ENCODE data around the gene MYO5A. TPM values are rescaled to one million over a fixed set of nuclear protein-coding genes. Genes with fewer than 3 reads are reported as not detected.
A peak's percentile ranks its signal among the peaks of the same experiment; 100 is the strongest.

Gene MYO5A
- total and polyA plus RNA-seq, 9 of the 15 experiments (the other 6 are each of a cell fraction or from before 2014, with no cell fraction given), result 0.03 to 0.82 (median 0.40) TPM

DNA sequence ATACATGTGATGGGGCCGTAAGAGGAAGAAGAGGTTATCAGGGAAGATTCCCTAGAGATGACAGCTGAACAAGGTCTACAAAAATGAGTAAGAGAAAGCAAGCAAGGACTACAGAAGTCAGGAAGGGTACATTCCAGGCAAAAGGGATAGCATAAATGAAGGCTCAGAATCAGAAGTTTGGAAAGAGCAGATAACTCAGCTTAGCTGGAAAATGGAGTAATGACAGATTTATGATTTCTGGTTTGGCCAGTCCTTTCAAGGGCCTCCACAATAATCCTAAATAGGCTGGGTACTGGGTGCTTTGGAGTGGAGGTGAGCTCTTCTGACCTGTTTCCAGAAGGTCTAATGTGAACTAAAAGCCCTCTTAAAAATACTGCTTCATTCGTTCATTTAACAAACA lies 110.7 kb downstream of the MYO5A start (continued):
- TF ChIP-seq, protein P1, sequence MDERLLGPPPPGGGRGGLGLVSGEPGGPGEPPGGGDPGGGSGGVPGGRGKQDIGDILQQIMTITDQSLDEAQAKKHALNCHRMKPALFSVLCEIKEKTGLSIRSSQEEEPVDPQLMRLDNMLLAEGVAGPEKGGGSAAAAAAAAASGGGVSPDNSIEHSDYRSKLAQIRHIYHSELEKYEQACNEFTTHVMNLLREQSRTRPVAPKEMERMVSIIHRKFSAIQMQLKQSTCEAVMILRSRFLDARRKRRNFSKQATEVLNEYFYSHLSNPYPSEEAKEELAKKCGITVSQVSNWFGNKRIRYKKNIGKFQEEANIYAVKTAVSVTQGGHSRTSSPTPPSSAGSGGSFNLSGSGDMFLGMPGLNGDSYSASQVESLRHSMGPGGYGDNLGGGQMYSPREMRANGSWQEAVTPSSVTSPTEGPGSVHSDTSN (CRISPR knock-in tag; IDR thresholded peaks at IDR 0.05; ENCODE audit: low read depth), result no peak
- TF ChIP-seq, protein P1 (tag; conservative IDR thresholded peaks at IDR 0.05; ENCODE audit: low read depth), result peak; percentile 94

DNA sequence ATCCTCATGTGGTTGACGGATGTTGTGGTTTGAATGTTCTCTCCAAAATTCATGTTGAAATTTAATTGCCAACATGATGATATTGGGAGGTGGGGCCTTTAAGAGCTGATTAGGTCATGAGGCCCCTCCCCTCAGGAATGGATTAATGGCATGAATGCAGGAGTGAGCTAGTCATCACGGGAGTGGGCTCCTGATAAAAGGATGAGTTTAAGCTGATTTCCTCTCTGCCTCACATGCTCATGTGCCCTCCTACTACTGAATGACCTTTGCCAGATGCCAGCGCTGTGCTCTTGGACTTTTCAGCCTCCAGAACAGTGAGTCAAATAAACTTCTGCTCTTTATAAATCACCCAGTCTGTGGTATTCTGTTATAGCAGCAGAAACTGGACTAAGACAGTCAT lies 111.2 kb downstream of the MYO5A start:
- Histone ChIP-seq H3K4me3 (no peak overlapping the region), H3K27me3 (ENCODE audit: control insufficient read depth in 2 of 2, insufficient read depth in 2 of 2, low read length in 2 of 2) (no peaks in the 10 kb centered on the region), H3K9me3 (replicated peaks; ENCODE audit: control insufficient read depth, insufficient read depth, low read depth, low read length) (no peaks in the 10 kb centered on the region), H4K20me1 (replicated peaks; ENCODE audit: control insufficient read depth, insufficient read depth, low read length) (no peaks in the 10 kb centered on the region), H3K27ac (ENCODE audit: extremely low read depth, low read depth, low read length) (no peak overlapping the region), H3K9ac (ENCODE audit: insufficient read depth in 1 of 2, low read depth in 2 of 2, low read length in 2 of 2) (no peak overlapping the region), H3K79me2 (ENCODE audit: control insufficient read depth, insufficient read depth, low read length) (no peaks in the 10 kb centered on the region), H2AFZ (ENCODE audit: low read depth, low read length) (no peak overlapping the region), H3K9me1 (ENCODE audit: control insufficient read depth, insufficient read depth, low read length) (no peaks in the 10 kb centered on the region), H3K36me3 (ENCODE audit: control insufficient read depth, insufficient read depth, low read length) (no peaks in the 10 kb centered on the region), H3K4me2 (ENCODE audit: insufficient read depth, low read length) (no peak overlapping the region), H3K4me1 (replicated peaks in 1 of 2; ENCODE audit: control insufficient read depth in 2 of 2, insufficient read depth in 2 of 2, low read length in 2 of 2) (no peaks in the 10 kb centered on the region)
- no peak for FAIRE-seq
- no TSS peak for BruUV-seq (replicated peaks)
- intact Hi-C loops (cut with micrococcal nuclease), result no loop called here
- DNase-seq (ENCODE audit: extremely low read depth in 1 of 4, low spot score in 3 of 4), result no peak
- in situ Hi-C loops (cut with MboI), result no loop called here
- CTCF ChIA-PET (ENCODE audit: low intra/inter-chr PET ratio), result no interaction called here
- POLR2A ChIA-PET, result interaction anchor here (1.2 kb wide), 1 partner anchor 11 kb away, joined by 3 read pairs; no protein-coding TSS in a partner anchor
- WGBS (ENCODE audit: insufficient coverage, low coverage, missing lambda C conversion rate), result 0% methylated on average over 3 of the region's 3 CpGs
- ATAC-seq, result no peak
- no peak for TF ChIP-seq ZNF124 (CRISPR knock-in tag; IDR thresholded peaks at IDR 0.05)
- no peak for TF ChIP-seq BHLHE40 (IDR thresholded peaks at IDR 0.05; ENCODE audit: low read length)
- TF ChIP-seq SMC3 (conservative IDR thresholded peaks at IDR 0.05; ENCODE audit: insufficient read depth, low read depth, low read length), result no peak
- TF ChIP-seq CSDE1 (IDR thresholded peaks at IDR 0.05), result no peak
- TF ChIP-seq, protein P2, sequence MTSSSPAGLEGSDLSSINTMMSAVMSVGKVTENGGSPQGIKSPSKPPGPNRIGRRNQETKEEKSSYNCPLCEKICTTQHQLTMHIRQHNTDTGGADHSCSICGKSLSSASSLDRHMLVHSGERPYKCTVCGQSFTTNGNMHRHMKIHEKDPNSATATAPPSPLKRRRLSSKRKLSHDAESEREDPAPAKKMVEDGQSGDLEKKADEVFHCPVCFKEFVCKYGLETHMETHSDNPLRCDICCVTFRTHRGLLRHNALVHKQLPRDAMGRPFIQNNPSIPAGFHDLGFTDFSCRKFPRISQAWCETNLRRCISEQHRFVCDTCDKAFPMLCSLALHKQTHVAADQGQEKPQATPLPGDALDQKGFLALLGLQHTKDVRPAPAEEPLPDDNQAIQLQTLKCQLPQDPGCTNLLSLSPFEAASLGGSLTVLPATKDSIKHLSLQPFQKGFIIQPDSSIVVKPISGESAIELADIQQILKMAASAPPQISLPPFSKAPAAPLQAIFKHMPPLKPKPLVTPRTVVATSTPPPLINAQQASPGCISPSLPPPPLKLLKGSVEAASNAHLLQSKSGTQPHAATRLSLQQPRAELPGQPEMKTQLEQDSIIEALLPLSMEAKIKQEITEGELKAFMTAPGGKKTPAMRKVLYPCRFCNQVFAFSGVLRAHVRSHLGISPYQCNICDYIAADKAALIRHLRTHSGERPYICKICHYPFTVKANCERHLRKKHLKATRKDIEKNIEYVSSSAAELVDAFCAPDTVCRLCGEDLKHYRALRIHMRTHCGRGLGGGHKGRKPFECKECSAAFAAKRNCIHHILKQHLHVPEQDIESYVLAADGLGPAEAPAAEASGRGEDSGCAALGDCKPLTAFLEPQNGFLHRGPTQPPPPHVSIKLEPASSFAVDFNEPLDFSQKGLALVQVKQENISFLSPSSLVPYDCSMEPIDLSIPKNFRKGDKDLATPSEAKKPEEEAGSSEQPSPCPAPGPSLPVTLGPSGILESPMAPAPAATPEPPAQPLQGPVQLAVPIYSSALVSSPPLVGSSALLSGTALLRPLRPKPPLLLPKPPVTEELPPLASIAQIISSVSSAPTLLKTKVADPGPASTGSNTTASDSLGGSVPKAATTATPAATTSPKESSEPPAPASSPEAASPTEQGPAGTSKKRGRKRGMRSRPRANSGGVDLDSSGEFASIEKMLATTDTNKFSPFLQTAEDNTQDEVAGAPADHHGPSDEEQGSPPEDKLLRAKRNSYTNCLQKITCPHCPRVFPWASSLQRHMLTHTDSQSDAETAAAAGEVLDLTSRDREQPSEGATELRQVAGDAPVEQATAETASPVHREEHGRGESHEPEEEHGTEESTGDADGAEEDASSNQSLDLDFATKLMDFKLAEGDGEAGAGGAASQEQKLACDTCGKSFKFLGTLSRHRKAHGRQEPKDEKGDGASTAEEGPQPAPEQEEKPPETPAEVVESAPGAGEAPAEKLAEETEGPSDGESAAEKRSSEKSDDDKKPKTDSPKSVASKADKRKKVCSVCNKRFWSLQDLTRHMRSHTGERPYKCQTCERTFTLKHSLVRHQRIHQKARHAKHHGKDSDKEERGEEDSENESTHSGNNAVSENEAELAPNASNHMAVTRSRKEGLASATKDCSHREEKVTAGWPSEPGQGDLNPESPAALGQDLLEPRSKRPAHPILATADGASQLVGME (CRISPR knock-in tag; IDR thresholded peaks at IDR 0.05), result no peak
- TF ChIP-seq, protein P3, sequence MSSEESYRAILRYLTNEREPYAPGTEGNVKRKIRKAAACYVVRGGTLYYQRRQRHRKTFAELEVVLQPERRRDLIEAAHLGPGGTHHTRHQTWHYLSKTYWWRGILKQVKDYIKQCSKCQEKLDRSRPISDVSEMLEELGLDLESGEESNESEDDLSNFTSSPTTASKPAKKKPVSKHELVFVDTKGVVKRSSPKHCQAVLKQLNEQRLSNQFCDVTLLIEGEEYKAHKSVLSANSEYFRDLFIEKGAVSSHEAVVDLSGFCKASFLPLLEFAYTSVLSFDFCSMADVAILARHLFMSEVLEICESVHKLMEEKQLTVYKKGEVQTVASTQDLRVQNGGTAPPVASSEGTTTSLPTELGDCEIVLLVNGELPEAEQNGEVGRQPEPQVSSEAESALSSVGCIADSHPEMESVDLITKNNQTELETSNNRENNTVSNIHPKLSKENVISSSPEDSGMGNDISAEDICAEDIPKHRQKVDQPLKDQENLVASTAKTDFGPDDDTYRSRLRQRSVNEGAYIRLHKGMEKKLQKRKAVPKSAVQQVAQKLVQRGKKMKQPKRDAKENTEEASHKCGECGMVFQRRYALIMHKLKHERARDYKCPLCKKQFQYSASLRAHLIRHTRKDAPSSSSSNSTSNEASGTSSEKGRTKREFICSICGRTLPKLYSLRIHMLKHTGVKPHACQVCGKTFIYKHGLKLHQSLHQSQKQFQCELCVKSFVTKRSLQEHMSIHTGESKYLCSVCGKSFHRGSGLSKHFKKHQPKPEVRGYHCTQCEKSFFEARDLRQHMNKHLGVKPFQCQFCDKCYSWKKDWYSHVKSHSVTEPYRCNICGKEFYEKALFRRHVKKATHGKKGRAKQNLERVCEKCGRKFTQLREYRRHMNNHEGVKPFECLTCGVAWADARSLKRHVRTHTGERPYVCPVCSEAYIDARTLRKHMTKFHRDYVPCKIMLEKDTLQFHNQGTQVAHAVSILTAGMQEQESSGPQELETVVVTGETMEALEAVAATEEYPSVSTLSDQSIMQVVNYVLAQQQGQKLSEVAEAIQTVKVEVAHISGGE (CRISPR knock-in tag; IDR thresholded peaks at IDR 0.05), result no peak
- no peak for TF ChIP-seq NR2F6 (CRISPR knock-in tag; IDR thresholded peaks at IDR 0.05)

Measured in K562 (cell line).